ENCODE results near the gene EML4.

EML4 gene

DNA sequence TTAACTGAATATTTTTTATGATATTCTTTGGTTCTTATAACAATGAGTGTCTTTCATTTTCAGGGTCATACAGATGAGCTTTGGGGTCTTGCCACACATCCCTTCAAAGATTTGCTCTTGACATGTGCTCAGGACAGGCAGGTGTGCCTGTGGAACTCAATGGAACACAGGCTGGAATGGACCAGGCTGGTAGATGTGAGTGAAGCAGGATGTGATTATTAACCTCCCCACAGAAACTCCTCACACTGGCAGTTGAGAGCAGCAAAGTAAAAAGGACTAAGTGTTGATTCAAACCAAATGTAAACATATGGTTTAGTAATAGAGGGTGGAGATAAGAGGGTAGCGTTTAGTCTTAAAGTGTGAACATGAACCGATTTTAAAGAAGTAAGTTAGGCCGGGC lies 134.1 kb downstream of the EML4 start:
- H3K4me3 ChIP-seq (ENCODE audit: low read depth, low read length) = no peak overlapping the region
- DNase-seq (ENCODE audit: low read depth) = no peak
- TF ChIP-seq, protein P1, sequence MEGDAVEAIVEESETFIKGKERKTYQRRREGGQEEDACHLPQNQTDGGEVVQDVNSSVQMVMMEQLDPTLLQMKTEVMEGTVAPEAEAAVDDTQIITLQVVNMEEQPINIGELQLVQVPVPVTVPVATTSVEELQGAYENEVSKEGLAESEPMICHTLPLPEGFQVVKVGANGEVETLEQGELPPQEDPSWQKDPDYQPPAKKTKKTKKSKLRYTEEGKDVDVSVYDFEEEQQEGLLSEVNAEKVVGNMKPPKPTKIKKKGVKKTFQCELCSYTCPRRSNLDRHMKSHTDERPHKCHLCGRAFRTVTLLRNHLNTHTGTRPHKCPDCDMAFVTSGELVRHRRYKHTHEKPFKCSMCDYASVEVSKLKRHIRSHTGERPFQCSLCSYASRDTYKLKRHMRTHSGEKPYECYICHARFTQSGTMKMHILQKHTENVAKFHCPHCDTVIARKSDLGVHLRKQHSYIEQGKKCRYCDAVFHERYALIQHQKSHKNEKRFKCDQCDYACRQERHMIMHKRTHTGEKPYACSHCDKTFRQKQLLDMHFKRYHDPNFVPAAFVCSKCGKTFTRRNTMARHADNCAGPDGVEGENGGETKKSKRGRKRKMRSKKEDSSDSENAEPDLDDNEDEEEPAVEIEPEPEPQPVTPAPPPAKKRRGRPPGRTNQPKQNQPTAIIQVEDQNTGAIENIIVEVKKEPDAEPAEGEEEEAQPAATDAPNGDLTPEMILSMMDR (IDR thresholded peaks at IDR 0.05; ENCODE audit: insufficient read depth, low read depth, low read length, missing control alignments) = no peak

DNA sequence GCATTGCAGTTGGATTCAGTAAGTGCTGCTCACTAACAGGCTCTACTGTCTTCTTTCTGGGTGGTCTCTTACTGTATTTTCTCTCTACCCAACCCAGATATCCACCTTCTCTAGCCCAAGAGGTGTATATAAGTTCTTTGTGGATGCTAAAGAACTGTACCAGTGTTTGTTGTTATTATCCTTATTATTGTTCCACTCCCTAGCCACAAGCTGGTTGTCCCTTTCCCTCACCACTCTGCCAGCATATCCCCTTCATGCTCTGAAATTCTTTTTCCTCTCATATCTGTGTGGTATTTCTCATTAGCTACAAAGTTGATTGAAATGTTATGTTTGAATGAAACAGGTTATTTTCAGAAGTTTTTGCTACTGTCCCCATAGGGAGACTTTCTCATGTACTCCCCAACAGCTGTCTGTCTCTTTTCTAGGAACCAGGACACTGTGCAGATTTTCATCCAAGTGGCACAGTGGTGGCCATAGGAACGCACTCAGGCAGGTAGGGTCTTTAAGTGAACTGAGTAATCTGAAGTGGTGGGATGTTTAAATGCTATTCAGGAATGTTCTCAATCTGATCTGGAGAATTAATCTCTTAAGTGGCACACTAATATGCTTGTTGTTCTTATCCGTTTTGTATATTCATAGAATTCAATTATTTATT lies 135.0 kb downstream of the EML4 start:
- no peak for DNase-seq (ENCODE audit: low read depth)
- no peak overlapping the region for H3K4me3 ChIP-seq (ENCODE audit: low read depth, low read length)
- TF ChIP-seq, protein P1 (IDR thresholded peaks at IDR 0.05; ENCODE audit: insufficient read depth, low read depth, low read length, missing control alignments) = no peak

DNA sequence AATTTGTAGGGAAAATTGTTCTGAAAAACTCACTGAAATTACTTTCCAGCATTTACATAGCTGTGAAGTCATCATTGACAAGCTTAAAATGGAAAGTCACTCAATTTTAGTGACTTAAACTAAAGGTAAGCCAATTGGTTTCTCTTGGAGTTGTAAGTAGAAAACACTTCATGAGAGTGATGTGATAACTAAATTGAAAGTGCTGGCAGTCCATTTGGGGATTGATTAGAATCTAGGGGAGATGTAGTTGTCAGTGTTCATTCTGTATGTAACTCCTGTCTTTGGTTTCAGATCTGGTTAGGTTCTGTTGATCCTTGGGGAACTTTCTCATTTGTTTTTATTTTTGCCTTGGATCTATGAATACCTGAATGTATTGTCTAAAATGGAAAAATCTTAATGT lies 138.0 kb downstream of the EML4 start:
- no peak for DNase-seq (ENCODE audit: low read depth)
- TF ChIP-seq, protein P1 (IDR thresholded peaks at IDR 0.05; ENCODE audit: insufficient read depth, low read depth, low read length, missing control alignments) = no peak

DNA sequence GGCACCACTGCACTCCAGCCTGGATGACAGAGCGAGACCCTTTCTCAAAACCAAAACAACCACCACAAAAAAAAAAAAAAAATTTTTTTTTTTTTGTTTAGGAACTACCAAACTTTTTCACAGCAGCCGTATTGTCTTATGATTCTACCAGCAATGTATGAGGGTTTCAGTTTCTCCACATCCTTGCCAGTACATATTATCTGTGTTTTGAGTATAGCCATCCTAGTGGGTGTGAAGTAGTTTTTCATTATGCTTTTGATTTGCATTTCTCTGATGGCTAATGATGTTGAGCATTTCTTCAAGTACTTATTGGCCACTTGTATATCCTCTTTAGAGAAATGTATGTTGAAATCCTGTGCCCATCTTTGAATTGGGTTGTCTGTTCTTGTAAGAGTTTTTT lies 140.2 kb downstream of the EML4 start:
- TF ChIP-seq, protein P1 (IDR thresholded peaks at IDR 0.05; ENCODE audit: insufficient read depth, low read depth, low read length, missing control alignments) = no peak
- H3K4me3 ChIP-seq (ENCODE audit: low read depth, low read length) = no peak overlapping the region
- peak; percentile 18 for DNase-seq (ENCODE audit: low read depth)

More for the DNA sequence above, 138.0 kb downstream of the EML4 start:
- no peak overlapping the region for H3K4me3 ChIP-seq (ENCODE audit: low read depth, low read length)

DNA sequence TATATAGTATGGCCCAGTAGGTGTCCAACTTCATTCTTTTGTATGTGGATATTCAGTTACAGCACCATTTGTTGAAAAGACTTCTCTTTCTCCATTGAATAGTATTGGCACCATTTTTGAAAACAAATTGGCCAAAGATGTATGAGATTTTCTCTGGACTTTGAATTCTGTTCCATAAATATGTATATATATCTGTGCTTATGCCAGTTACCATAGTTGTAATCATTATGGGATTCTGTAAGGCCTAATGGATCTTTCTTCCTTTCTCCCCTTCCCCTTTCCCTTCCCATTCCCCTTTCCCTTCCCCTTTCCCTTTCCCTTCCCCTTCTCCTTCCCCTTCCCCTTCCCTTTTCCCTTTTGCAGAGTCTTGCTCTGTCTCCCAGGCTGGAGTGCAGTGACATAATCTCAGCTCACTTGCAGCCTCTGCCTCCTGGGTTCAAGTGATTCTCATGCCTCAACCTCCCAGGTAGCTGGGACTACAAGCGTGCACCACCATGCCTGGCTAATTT lies 140.9 kb downstream of the EML4 start:
- no peak overlapping the region for H3K4me3 ChIP-seq (ENCODE audit: low read depth, low read length)
- TF ChIP-seq, protein P1 (IDR thresholded peaks at IDR 0.05; ENCODE audit: insufficient read depth, low read depth, low read length, missing control alignments) = no peak
- DNase-seq (ENCODE audit: low read depth) = no peak

DNA sequence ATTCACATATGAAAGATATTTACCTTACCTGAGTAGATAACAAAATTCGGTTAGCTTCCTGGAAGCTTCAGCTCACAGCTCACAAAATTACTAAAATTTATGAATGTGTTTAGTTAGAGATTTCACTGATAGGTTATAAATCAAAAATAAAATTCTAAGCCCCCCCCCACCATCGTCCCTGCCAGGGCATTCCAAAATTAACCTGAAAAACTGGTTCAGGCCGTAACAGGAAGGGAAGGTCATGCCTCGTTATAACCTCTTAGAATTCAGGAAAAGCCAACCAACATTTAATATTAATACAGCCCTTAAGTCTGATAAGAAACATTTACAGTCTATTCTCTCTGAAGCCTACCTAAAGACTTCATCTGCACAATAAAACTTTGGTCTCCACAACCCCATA lies 143.0 kb downstream of the EML4 start:
- TF ChIP-seq, protein P1 (IDR thresholded peaks at IDR 0.05; ENCODE audit: insufficient read depth, low read depth, low read length, missing control alignments) = no peak
- no peak for DNase-seq (ENCODE audit: low read depth)
- H3K4me3 ChIP-seq (ENCODE audit: low read depth, low read length) = no peak overlapping the region

Measured in GM12865 (cell line).